ENCODE data around the gene PRM2.

DNA sequence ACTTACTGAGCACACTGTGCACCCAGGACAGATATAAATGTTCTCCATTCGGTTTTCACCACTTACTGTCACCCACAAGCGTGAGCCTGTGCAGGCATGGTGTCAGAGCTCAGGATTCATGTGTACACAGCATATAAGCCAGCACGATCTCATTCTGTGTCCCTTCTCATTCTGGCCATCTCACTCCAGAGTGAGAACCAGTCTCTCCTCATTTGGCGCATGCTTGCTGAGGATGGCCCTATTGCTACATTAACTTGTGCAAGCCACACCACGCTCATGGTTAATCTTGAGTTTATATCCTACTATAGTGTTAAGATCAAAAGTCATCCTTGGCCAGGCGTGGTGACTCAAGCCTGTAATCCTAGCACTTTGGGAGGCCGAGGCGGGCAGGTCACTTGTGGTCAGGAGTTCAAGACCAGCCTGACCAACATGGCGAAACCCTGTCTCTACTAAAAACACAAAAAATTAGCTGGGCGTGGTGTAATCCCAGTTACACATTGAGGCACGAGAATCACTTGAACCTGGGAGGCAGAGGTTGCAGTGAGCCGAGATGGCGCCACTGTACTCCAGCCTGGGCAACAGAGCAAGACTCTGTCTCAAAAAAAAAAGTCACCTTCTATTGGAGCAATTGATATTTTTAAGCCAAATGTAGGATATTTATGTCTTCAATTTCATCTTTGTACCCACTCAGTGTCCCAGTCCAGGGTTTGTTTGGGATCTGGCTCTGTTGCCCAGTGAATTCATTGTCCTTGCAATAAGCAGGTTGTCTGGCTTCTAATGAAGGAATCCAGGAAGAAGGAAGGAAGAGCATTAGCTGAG lies 41.2 kb downstream of the PRM2 start:
- TF ChIP-seq POLR2A (IDR thresholded peaks at IDR 0.05; ENCODE audit: low read depth, low read length) (no peak), CTCF (IDR thresholded peaks at IDR 0.05; ENCODE audit: extremely low read depth in 1 of 2, insufficient read depth in 1 of 2, low read depth in 1 of 2, low read length in 2 of 2) (no peak), POLR2AphosphoS5 (IDR thresholded peaks at IDR 0.05; ENCODE audit: insufficient read depth, low read depth, low read length) (no peak), FOS (IDR thresholded peaks at IDR 0.05; ENCODE audit: borderline replicate concordance, insufficient read depth, low read length) (no peak)

Measured in endothelial cell of umbilical vein (primary cell).